GM21529 (cell line): ENCODE data around the gene PSME1.

Source experiments
- ATAC-seq: cut with Tn5 transposase; IDR thresholded peaks from one replicate; pipeline ENCODE4 v1.9.1; 2021; ENCODE audit not compliant: unreplicated experiment

Gene PSME1

GRCh38 chr14:24145690-24146452, 9.9 kb downstream of the PSME1 start:
- ATAC-seq, result no peak

GRCh38 chr14:24146453-24146977, 10.5 kb downstream of the PSME1 start, which contains the start of gene PSME2:
Gene PSME2 (minus strand): TSS chr14:24146610. CDS start chr14:24146581, 29 bp downstream.
- ATAC-seq, result peak; percentile 65

GRCh38 chr14:24146978-24147760, 11.2 kb downstream of the PSME1 start, which contains the start of gene RNF31:
Gene RNF31 (plus strand): TSS chr14:24147498. CDS start chr14:24147699, 201 bp downstream.
- peak; percentile 82 for ATAC-seq

GRCh38 chr14:24147761-24148428, 11.9 kb downstream of the PSME1 start:
- ATAC-seq, result no peak

- no peak for ATAC-seq
These were observed 13.4 kb downstream of the PSME1 start for GRCh38 chr14:24149302-24149969.

GRCh38 chr14:24150061-24150460, 14.1 kb downstream of the PSME1 start:
- no peak for ATAC-seq

- no peak for ATAC-seq
These were observed 14.6 kb downstream of the PSME1 start for GRCh38 chr14:24150567-24150966.

GRCh38 chr14:24150993-24151392, 15.0 kb downstream of the PSME1 start:
- no peak for ATAC-seq

- no peak for ATAC-seq
These were observed 15.5 kb downstream of the PSME1 start for GRCh38 chr14:24151404-24152080.

- ATAC-seq, result no peak
These were observed 19.1 kb downstream of the PSME1 start for GRCh38 chr14:24155100-24155499.

GRCh38 chr14:24156840-24157239, 20.8 kb downstream of the PSME1 start:
- ATAC-seq, result no peak

GRCh38 chr14:24157331-24157730, 21.3 kb downstream of the PSME1 start:
- ATAC-seq, result no peak

- ATAC-seq, result no peak
These were observed 23.9 kb downstream of the PSME1 start for GRCh38 chr14:24159777-24160498.

GRCh38 chr14:24160499-24160849, 24.5 kb downstream of the PSME1 start:
- no peak for ATAC-seq

- peak; percentile 83 for ATAC-seq
These were observed 25.1 kb downstream of the PSME1 start, which contains the start of gene IRF9 for GRCh38 chr14:24160850-24161804. Gene IRF9 (plus strand): TSS chr14:24161265. CDS start chr14:24162145, 880 bp downstream.

GRCh38 chr14:24162093-24162492, 26.1 kb downstream of the PSME1 start:
- ATAC-seq, result no peak

- ATAC-seq, result no peak
These were observed 28.6 kb downstream of the PSME1 start for GRCh38 chr14:24164518-24164991.

GRCh38 chr14:24165785-24166184, 29.8 kb downstream of the PSME1 start:
- ATAC-seq, result no peak
